K562 (cell line): ENCODE results near the gene CPPED1. TPM values are rescaled to one million over a fixed set of nuclear protein-coding genes. Genes with fewer than 3 reads are reported as not detected.
A peak's percentile ranks its signal among the peaks of the same experiment; 100 is the strongest.

Source experiments
- BRF2 ChIP-seq: IDR thresholded peaks from 3 replicates; pipeline ENCODE4 v1.6.1; 2011; ENCODE audit warnings: borderline replicate concordance, mild to moderate bottlenecking; ENCODE audit not compliant: insufficient read length, insufficient read depth
- C11orf30 ChIP-seq: fragments of 450-650 bp; IDR thresholded peaks from 2 replicates; pipeline ENCODE4 v1.6.1; 2016; ENCODE audit warnings: low read depth, mild to moderate bottlenecking
- ETS1 ChIP-seq: conservative IDR thresholded peaks from 2 replicates; pipeline ENCODE4 v1.6.1; 2011; ENCODE audit warnings: low read depth, mild to moderate bottlenecking, low read length; ENCODE audit not compliant: control insufficient read depth
- HDAC3 ChIP-seq: fragments of 450-650 bp; IDR thresholded peaks from 2 replicates; pipeline ENCODE4 v1.6.1; 2018; ENCODE audit warnings: borderline replicate concordance, mild to moderate bottlenecking, moderate library complexity; ENCODE audit not compliant: partially characterized antibody
- HINFP ChIP-seq: fragments of 450-650 bp; conservative IDR thresholded peaks from 2 replicates; pipeline ENCODE4 v1.6.1; 2016; ENCODE audit warnings: missing genetic modification characterization, low read depth, mild to moderate bottlenecking, control low read depth, missing compliant biosample characterization
- HMGN3 ChIP-seq: IDR thresholded peaks from 2 replicates; pipeline ENCODE4 v1.6.1; 2011; ENCODE audit warnings: borderline replicate concordance, low read depth, mild to moderate bottlenecking, mixed read lengths, low read length; ENCODE audit not compliant: insufficient read length; ENCODE audit errors: extremely low read depth
- RAD51 ChIP-seq: fragments of 450-650 bp; IDR thresholded peaks from 2 replicates; pipeline ENCODE4 v1.7.1; 2016; ENCODE audit warnings: low read depth, mild to moderate bottlenecking, borderline replicate concordance
- SNIP1 ChIP-seq: fragments of 450-650 bp; IDR thresholded peaks from 2 replicates; pipeline ENCODE4 v1.7.1; 2017; ENCODE audit warnings: low read depth, mild to moderate bottlenecking
- TCFL5 ChIP-seq: fragments of 250-450 bp; sonication (Bioruptor Pico); conservative IDR thresholded peaks from 2 replicates; pipeline ENCODE4 v1.6.1; 2021; ENCODE audit warnings: mild to moderate bottlenecking, moderate library complexity, matching md5 sums
- ZFP30 ChIP-seq: fragments of 250-450 bp; sonication (Bioruptor Pico); IDR thresholded peaks from 2 replicates; pipeline ENCODE4 v1.8.0; 2022; ENCODE audit warnings: moderate library complexity, mild to moderate bottlenecking, inconsistent platforms, borderline replicate concordance
- ZNF586 ChIP-seq: fragments of 450-650 bp; formaldehyde crosslinking; conservative IDR thresholded peaks from 2 replicates; pipeline ENCODE4 v1.4.0; 2020; ENCODE audit warnings: mild to moderate bottlenecking, moderate library complexity
- polyA plus RNA-seq, 8 experiments: library from polyadenylated mRNA; depleted of rRNA in 4 of 8; stranded (reverse) in 5 of 8; unstranded in 3 of 8; fragments of >200 nt; fragmentation: Nextera tagmentation in 2 of 8; fragmentation: Illumina TruSeq in 1 of 8; extraction: Ambion mirVana in 2 of 8; extraction: Trizol in 1 of 8; gene quantifications; 2 replicates each; pipeline versions ENCODE4 v1.2.1 to v1.2.3, GENCODE V29; 2011 to 2014; ENCODE audit warnings: inconsistent platforms in 1 of 8, missing spikeins in 1 of 8
- total RNA-seq, 7 experiments: library from RNA; depleted of rRNA in 6 of 7; stranded (reverse); fragments of >200 nt in 6 of 7; fragmentation: Illumina TruSeq in 2 of 7; extraction: Trizol in 2 of 7; gene quantifications; 2 replicates each; pipeline versions ENCODE4 v1.2.1 to v1.2.3, GENCODE V29; 2011 to 2021; ENCODE audit warnings: low replicate concordance in 1 of 7
- TF ChIP-seq, protein P1 (sequence below): sonication (generic); formaldehyde crosslinking; IDR thresholded peaks from 2 replicates; pipeline ENCODE4 v1.8.1; 2023; ENCODE audit warnings: missing genetic modification reagents, mild to moderate bottlenecking, borderline replicate concordance
- TF ChIP-seq, protein P2 (sequence below), 3 experiments: fragments of 200-800 bp in 1 of 3; fragments of 250-450 bp in 1 of 3; fragments of 450-650 bp in 1 of 3; sonication (Bioruptor Pico) in 1 of 3; sonication (Bioruptor generic) in 1 of 3; formaldehyde crosslinking in 1 of 3; IDR thresholded peaks; 2 replicates each; pipeline versions ENCODE4 v1.6.1 to v1.8.0; 2016 to 2022; ENCODE audit warnings: mild to moderate bottlenecking in 2 of 3, missing genetic modification characterization in 2 of 3, missing compliant biosample characterization in 1 of 3, moderate library complexity in 1 of 3

Gene CPPED1
- total and polyA plus RNA-seq, 9 of the 15 experiments (the other 6 are each of a cell fraction or from before 2014, with no cell fraction given), result 7.5 to 25.7 (median 16.9) TPM

GRCh38 chr16:12611006-12611477 is 192.6 kb downstream of the CPPED1 start (continued):
- TF ChIP-seq, protein P1, sequence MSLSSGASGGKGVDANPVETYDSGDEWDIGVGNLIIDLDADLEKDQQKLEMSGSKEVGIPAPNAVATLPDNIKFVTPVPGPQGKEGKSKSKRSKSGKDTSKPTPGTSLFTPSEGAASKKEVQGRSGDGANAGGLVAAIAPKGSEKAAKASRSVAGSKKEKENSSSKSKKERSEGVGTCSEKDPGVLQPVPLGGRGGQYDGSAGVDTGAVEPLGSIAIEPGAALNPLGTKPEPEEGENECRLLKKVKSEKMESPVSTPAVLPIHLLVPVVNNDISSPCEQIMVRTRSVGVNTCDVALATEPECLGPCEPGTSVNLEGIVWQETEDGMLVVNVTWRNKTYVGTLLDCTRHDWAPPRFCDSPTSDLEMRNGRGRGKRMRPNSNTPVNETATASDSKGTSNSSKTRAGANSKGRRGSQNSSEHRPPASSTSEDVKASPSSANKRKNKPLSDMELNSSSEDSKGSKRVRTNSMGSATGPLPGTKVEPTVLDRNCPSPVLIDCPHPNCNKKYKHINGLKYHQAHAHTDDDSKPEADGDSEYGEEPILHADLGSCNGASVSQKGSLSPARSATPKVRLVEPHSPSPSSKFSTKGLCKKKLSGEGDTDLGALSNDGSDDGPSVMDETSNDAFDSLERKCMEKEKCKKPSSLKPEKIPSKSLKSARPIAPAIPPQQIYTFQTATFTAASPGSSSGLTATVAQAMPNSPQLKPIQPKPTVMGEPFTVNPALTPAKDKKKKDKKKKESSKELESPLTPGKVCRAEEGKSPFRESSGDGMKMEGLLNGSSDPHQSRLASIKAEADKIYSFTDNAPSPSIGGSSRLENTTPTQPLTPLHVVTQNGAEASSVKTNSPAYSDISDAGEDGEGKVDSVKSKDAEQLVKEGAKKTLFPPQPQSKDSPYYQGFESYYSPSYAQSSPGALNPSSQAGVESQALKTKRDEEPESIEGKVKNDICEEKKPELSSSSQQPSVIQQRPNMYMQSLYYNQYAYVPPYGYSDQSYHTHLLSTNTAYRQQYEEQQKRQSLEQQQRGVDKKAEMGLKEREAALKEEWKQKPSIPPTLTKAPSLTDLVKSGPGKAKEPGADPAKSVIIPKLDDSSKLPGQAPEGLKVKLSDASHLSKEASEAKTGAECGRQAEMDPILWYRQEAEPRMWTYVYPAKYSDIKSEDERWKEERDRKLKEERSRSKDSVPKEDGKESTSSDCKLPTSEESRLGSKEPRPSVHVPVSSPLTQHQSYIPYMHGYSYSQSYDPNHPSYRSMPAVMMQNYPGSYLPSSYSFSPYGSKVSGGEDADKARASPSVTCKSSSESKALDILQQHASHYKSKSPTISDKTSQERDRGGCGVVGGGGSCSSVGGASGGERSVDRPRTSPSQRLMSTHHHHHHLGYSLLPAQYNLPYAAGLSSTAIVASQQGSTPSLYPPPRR (CRISPR knock-in tag), result no peak
- TF ChIP-seq C11orf30, result no peak
- TF ChIP-seq BRF2, result no peak
- TF ChIP-seq ZFP30 (CRISPR knock-in tag), result no peak; the same call in 1 of the 2 replicates
- no peak for TF ChIP-seq HDAC3
- no peak for TF ChIP-seq HMGN3
- TF ChIP-seq SNIP1, result no peak
- peak; percentile 82; the same call in 1 of the 2 replicates for TF ChIP-seq ZNF586 (CRISPR knock-in tag)
- peak; percentile 96 for TF ChIP-seq HINFP (tag)
- no peak for TF ChIP-seq ETS1
- TF ChIP-seq TCFL5 (CRISPR knock-in tag), result peak; percentile 96
- no peak for TF ChIP-seq RAD51
- TF ChIP-seq, protein P2, sequence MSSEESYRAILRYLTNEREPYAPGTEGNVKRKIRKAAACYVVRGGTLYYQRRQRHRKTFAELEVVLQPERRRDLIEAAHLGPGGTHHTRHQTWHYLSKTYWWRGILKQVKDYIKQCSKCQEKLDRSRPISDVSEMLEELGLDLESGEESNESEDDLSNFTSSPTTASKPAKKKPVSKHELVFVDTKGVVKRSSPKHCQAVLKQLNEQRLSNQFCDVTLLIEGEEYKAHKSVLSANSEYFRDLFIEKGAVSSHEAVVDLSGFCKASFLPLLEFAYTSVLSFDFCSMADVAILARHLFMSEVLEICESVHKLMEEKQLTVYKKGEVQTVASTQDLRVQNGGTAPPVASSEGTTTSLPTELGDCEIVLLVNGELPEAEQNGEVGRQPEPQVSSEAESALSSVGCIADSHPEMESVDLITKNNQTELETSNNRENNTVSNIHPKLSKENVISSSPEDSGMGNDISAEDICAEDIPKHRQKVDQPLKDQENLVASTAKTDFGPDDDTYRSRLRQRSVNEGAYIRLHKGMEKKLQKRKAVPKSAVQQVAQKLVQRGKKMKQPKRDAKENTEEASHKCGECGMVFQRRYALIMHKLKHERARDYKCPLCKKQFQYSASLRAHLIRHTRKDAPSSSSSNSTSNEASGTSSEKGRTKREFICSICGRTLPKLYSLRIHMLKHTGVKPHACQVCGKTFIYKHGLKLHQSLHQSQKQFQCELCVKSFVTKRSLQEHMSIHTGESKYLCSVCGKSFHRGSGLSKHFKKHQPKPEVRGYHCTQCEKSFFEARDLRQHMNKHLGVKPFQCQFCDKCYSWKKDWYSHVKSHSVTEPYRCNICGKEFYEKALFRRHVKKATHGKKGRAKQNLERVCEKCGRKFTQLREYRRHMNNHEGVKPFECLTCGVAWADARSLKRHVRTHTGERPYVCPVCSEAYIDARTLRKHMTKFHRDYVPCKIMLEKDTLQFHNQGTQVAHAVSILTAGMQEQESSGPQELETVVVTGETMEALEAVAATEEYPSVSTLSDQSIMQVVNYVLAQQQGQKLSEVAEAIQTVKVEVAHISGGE (CRISPR knock-in tag; IDR thresholded peaks at IDR 0.05), result peak in 1 of 3 experiments; percentile 91; a peak in 2 of 6 replicates
